Activated CD4-positive, alpha-beta T cell treated with anti-CD3 and anti-CD28 coated beads, Interleukin-2, amount 10 ng/mL, durations not matched to agents 24 days and 14 days (primary cell): ENCODE results near the gene PLAU. TPM values are rescaled to one million over a fixed set of nuclear protein-coding genes. Genes with fewer than 3 reads are reported as not detected.
A peak's percentile ranks its signal among the peaks of the same experiment; 100 is the strongest.
"Not testable (repeated sequence)": the region's sequence is repeated elsewhere in the genome, so short reads cannot be mapped to it uniquely, and the experiment has no call there.

ENCODE experiments used
- DNase-seq: peaks from one replicate; pipeline ENCODE4 v3.0.0; 2022
- H3K27ac Mint-ChIP-seq: one replicate; pipeline ENCODE4 v1.8.0; 2022; ENCODE audit warnings: mild to moderate bottlenecking, mixed read lengths
- H3K27me3 Mint-ChIP-seq: one replicate; pipeline ENCODE4 v1.8.0; 2022; ENCODE audit warnings: mixed read lengths
- H3K36me3 Mint-ChIP-seq: one replicate; pipeline ENCODE4 v1.8.0; 2022; ENCODE audit warnings: low read depth, mild to moderate bottlenecking, mixed read lengths
- H3K4me1 Mint-ChIP-seq: one replicate; pipeline ENCODE4 v1.8.0; 2021; ENCODE audit warnings: mixed read lengths
- H3K4me3 Mint-ChIP-seq: one replicate; pipeline ENCODE4 v1.8.0; 2022; ENCODE audit warnings: mild to moderate bottlenecking, moderate library complexity, mixed read lengths
- H3K9me3 Mint-ChIP-seq: one replicate; pipeline ENCODE4 v1.8.0; 2021; ENCODE audit warnings: mixed read lengths
- intact Hi-C: fragments of 100-400 bp; cut with micrococcal nuclease; formaldehyde crosslinking; loops from one replicate; pipeline ENCODE4 v1.15.1; 2023
- total RNA-seq: library from RNA; stranded (reverse); gene quantifications from 2 replicates; pipeline ENCODE4 v1.2.3, GENCODE V29; 2022

Gene PLAU
- total RNA-seq, 1 donor from 2014 or later = 0.72 TPM

DNA sequence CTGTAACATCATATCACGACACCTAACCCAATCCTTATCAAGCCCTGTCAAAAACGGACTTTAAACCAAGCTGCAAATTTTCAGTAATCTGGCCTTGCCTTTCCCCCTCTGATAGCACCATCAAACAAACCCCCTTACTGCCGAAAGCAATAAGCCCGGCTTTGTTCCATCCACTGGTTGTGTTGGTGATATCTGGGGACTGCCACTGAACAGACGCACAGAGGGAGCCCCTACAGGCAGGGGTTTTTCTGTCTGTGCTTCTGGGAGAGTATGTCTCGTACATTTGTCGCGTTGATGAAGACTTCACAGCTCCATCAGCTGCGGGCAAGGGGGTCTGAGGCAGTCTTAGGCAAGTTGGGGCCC lies 550 bp upstream of the PLAU start:
- Mint-ChIP-seq H3K9me3 (no peaks in the 10 kb centered on the region), H3K4me3 (peak overlapping the region; percentile 81), H3K27me3 (peaks cover 37% of the 10 kb centered on the region), H3K36me3 (no peaks in the 10 kb centered on the region), H3K4me1 (peaks cover 43% of the 10 kb centered on the region), H3K27ac (peak overlapping the region; percentile 59)
- intact Hi-C loops = loop anchor here (2.0 to 5.0 kb wide), 2 partner anchors 24 to 47 kb away; no protein-coding TSS in a partner anchor
- DNase-seq = no peak

DNA sequence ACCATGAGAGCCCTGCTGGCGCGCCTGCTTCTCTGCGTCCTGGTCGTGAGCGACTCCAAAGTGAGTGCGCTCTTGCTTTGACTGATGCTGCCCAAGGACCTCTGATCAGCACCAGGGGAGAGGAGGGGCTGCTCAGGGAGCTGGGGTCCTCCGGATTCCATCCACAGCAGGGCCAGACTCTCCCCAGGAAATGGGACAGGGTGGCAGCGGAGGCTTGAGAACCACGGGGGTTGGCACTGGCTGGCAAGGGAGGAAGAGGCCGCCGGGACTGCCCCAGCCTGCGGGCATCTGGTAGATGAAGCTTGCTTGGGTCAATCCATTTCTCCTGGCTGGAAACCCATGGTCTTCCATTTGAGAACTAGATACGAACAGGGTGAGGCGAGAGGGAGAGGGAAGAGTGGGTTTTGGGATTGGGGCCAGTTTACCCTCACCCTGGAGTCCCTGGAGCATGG lies 647 bp downstream of the PLAU start:
- DNase-seq = no peak
- H3K27me3 Mint-ChIP-seq = peaks cover 40% of the 10 kb centered on the region
- peak overlapping the region; percentile 90 for H3K4me3 Mint-ChIP-seq
- peaks cover under 1% of the 10 kb centered on the region for H3K36me3 Mint-ChIP-seq
- intact Hi-C loops = loop anchor here (1.0 to 5.0 kb wide), 3 partner anchors 11 to 46 kb away; no protein-coding TSS in a partner anchor
- no peaks in the 10 kb centered on the region for H3K9me3 Mint-ChIP-seq
- peaks cover 42% of the 10 kb centered on the region for H3K4me1 Mint-ChIP-seq
- H3K27ac Mint-ChIP-seq = peak overlapping the region; percentile 81

DNA sequence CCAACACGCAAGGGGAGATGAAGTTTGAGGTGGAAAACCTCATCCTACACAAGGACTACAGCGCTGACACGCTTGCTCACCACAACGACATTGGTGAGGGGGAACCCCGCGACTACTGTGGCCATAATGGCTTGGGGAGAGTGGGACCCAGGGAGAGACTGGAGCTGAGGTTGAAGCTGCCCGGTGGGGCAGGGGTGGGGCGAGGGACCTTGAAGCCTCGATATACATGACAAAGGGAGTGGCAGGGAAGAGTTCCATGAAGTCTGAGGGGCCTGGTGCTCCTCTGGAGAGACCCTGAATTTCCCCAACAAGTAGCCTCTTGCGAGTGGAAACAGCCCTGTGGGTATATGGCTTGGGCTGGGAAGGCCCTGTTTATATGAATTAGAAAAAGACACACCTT lies 3.1 kb downstream of the PLAU start:
- no peak for DNase-seq
- intact Hi-C loops = loop anchor here (5.0 kb wide), 1 partner anchor 43 kb away; no protein-coding TSS in a partner anchor

GRCh38 chr10:73915206-73915851 lies 4.4 kb downstream of the PLAU start:
- no peaks in the 10 kb centered on the region for H3K9me3 Mint-ChIP-seq
- H3K4me3 Mint-ChIP-seq = no peak overlapping the region
- H3K27me3 Mint-ChIP-seq = peaks cover 40% of the 10 kb centered on the region
- H3K36me3 Mint-ChIP-seq = peaks cover 9% of the 10 kb centered on the region
- intact Hi-C loops = no loop called here
- no peak for DNase-seq
- H3K27ac Mint-ChIP-seq = no peak overlapping the region
- H3K4me1 Mint-ChIP-seq = peaks cover 24% of the 10 kb centered on the region

More for the DNA sequence above, 3.1 kb downstream of the PLAU start:
- H3K4me1 Mint-ChIP-seq = peaks cover 29% of the 10 kb centered on the region
- H3K27ac Mint-ChIP-seq = no peak overlapping the region
- H3K36me3 Mint-ChIP-seq = peaks cover 6% of the 10 kb centered on the region
- H3K4me3 Mint-ChIP-seq = no peak overlapping the region
- peaks cover 43% of the 10 kb centered on the region for H3K27me3 Mint-ChIP-seq
- H3K9me3 Mint-ChIP-seq = no peaks in the 10 kb centered on the region

- DNase-seq = no peak
- H3K4me1 Mint-ChIP-seq = peaks cover 17% of the 10 kb centered on the region
- H3K9me3 Mint-ChIP-seq = no peaks in the 10 kb centered on the region
- no peak overlapping the region for H3K4me3 Mint-ChIP-seq
- H3K27ac Mint-ChIP-seq = no peak overlapping the region
- intact Hi-C loops = no loop called here
- H3K27me3 Mint-ChIP-seq = peaks cover 31% of the 10 kb centered on the region
- H3K36me3 Mint-ChIP-seq = peaks cover 9% of the 10 kb centered on the region
Observed at GRCh38 chr10:73916761-73917470, 6.0 kb downstream of the PLAU start.

DNA sequence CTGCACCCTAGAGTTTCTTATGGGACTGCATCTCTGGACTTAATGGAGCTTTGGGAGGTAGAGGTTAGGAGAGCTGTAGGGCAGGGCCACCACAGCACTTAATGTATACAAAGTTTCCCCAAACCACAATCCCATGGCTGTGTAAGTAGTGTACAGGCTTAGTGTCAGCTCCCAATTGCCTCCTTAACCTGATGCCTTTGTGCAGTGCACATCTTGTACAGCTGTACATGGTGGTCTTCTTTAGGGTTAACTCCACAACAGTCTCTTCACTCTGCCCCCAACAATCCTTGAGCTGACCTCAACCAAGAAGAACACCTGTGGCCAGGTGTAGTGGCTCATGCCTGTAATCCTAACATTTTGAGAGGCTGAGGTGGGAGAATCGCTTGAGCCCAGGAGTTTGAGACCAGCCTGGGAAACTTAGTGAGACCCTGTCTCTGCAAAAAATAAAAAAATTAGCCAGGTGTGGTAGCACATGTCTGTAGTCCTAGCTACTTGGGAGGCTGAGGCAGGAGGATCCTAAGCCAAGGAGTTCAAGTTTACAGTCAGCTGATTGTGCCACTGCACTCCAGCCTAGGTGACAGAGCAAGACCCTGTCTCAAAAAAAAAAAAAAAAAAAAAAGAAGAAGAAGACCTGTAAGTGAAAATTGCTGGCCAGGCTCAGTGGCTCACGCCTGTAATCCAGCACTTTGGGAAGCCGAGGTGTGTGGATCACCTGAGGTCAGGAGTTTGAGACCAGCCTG lies 6.8 kb downstream of the PLAU start:
- intact Hi-C loops = no loop called here
- H3K36me3 Mint-ChIP-seq = peaks cover 9% of the 10 kb centered on the region
- H3K27me3 Mint-ChIP-seq = peaks cover 26% of the 10 kb centered on the region
- no peak overlapping the region for H3K27ac Mint-ChIP-seq
- H3K4me3 Mint-ChIP-seq = no peak overlapping the region
- no peaks in the 10 kb centered on the region for H3K9me3 Mint-ChIP-seq
- no peak for DNase-seq
- H3K4me1 Mint-ChIP-seq = peaks cover 22% of the 10 kb centered on the region

- H3K27ac Mint-ChIP-seq, H3K9me3 Mint-ChIP-seq, H3K4me3 Mint-ChIP-seq, H3K36me3 Mint-ChIP-seq, intact Hi-C loops, DNase-seq: not testable (repeated sequence)
- Mint-ChIP-seq H3K4me1 (peaks cover 24% of the 10 kb centered on the region), H3K27me3 (peaks cover 24% of the 10 kb centered on the region)
Observed at GRCh38 chr10:73919481-73919880, 8.5 kb downstream of the PLAU start.

GRCh38 chr10:73920089-73920488 lies 9.2 kb downstream of the PLAU start:
- H3K27ac Mint-ChIP-seq = no peak overlapping the region
- H3K4me1 Mint-ChIP-seq = peaks cover 25% of the 10 kb centered on the region
- peaks cover 9% of the 10 kb centered on the region for H3K36me3 Mint-ChIP-seq
- H3K4me3 Mint-ChIP-seq = no peak overlapping the region
- no peaks in the 10 kb centered on the region for H3K9me3 Mint-ChIP-seq
- H3K27me3 Mint-ChIP-seq = peaks cover 25% of the 10 kb centered on the region
- peak; percentile 73 for DNase-seq
- intact Hi-C loops = no loop called here

GRCh38 chr10:73922007-73922863 lies 11.3 kb downstream of the PLAU start:
- peaks cover 22% of the 10 kb centered on the region for H3K4me1 Mint-ChIP-seq
- peak overlapping the region; percentile 13 for H3K4me3 Mint-ChIP-seq

GRCh38 chr10:73922864-73923133 lies 11.9 kb downstream of the PLAU start:
- peaks cover 39% of the 10 kb centered on the region for H3K27me3 Mint-ChIP-seq
- no peak for DNase-seq
- H3K27ac Mint-ChIP-seq = no peak overlapping the region
- intact Hi-C loops = loop anchor here (1.0 kb wide), 1 partner anchor 11 kb away; the partner anchor contains the start of gene PLAU
- H3K9me3 Mint-ChIP-seq = no peaks in the 10 kb centered on the region
- peaks cover 22% of the 10 kb centered on the region for H3K4me1 Mint-ChIP-seq
- no peak overlapping the region for H3K4me3 Mint-ChIP-seq
- H3K36me3 Mint-ChIP-seq = peaks cover 3% of the 10 kb centered on the region

More at GRCh38 chr10:73922007-73922863, 11.3 kb downstream of the PLAU start:
- H3K27ac Mint-ChIP-seq = no peak overlapping the region
- H3K9me3 Mint-ChIP-seq = no peaks in the 10 kb centered on the region
- H3K36me3 Mint-ChIP-seq = peaks cover 3% of the 10 kb centered on the region
- intact Hi-C loops = loop anchor here (1.0 kb wide), 1 partner anchor 11 kb away; the partner anchor contains the start of gene PLAU
- peaks cover 35% of the 10 kb centered on the region for H3K27me3 Mint-ChIP-seq
- DNase-seq = peak; percentile 86

GRCh38 chr10:73923935-73924598 lies 13.1 kb downstream of the PLAU start:
- Mint-ChIP-seq H3K4me1 (peaks cover 22% of the 10 kb centered on the region), H3K27ac (no peak overlapping the region), H3K4me3 (no peak overlapping the region), H3K27me3 (peaks cover 41% of the 10 kb centered on the region), H3K9me3 (no peaks in the 10 kb centered on the region), H3K36me3 (peaks cover 3% of the 10 kb centered on the region)
- intact Hi-C loops = no loop called here
- DNase-seq = no peak

- H3K36me3 Mint-ChIP-seq = peaks cover under 1% of the 10 kb centered on the region
- H3K27ac Mint-ChIP-seq = no peak overlapping the region
- H3K4me3 Mint-ChIP-seq = no peak overlapping the region
- peaks cover 45% of the 10 kb centered on the region for H3K27me3 Mint-ChIP-seq
- DNase-seq = no peak
- H3K4me1 Mint-ChIP-seq = peaks cover 21% of the 10 kb centered on the region
- no peaks in the 10 kb centered on the region for H3K9me3 Mint-ChIP-seq
- intact Hi-C loops = no loop called here
Observed at GRCh38 chr10:73924935-73925334, 14.0 kb downstream of the PLAU start.

DNA sequence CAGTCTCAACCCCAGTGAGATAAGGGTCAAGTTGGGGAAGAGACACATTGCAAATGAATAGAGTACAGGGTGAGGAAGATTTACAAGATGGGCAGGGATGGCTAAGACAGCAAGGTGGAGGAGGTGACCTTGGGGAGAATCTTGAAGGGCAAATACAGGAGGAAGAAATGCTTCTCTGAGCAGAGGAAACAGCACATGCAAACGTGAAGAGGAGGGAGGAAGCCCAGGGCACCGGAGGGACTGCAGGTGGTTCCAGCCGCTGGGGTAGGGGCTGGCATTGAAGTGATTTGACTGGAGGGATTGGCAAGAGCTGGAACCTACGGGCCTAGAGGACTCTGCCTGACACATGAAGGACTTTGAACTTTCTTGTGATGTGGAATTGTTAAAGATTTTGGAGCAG lies 14.6 kb downstream of the PLAU start:
- peaks cover 47% of the 10 kb centered on the region for H3K27me3 Mint-ChIP-seq
- H3K4me1 Mint-ChIP-seq = peaks cover 17% of the 10 kb centered on the region
- no peak overlapping the region for H3K4me3 Mint-ChIP-seq
- intact Hi-C loops = no loop called here
- no peak overlapping the region for H3K27ac Mint-ChIP-seq
- no peak for DNase-seq
- H3K9me3 Mint-ChIP-seq = no peaks in the 10 kb centered on the region
- H3K36me3 Mint-ChIP-seq = no peaks in the 10 kb centered on the region
